Fibroblast of the aortic adventitia (primary cell): Measurements from ENCODE around the gene RPS15. TPM values are rescaled to one million over a fixed set of nuclear protein-coding genes. Genes with fewer than 3 reads are reported as not detected.
"Not testable (repeated sequence)": the region's sequence is repeated elsewhere in the genome, so short reads cannot be mapped to it uniquely, and the experiment has no call there.

Experiments
- DNase-seq: peaks from one replicate; pipeline ENCODE4 v3.0.0-alpha.2; 2010; ENCODE audit warnings: low read depth
- H3K4me3 ChIP-seq: 2 replicates; pipeline ENCODE4 v1.5.1; 2011; ENCODE audit warnings: low read depth, mild to moderate bottlenecking, control low read depth, low read length, moderate library complexity
- CTCF ChIP-seq: IDR thresholded peaks from 2 replicates; pipeline ENCODE4 v1.5.1; 2011; ENCODE audit warnings: mild to moderate bottlenecking, low read length, control low read depth, inconsistent platforms; ENCODE audit not compliant: insufficient read depth
- total RNA-seq: library from RNA; depleted of rRNA; stranded (reverse); fragments of >200 nt; gene quantifications from 2 replicates; pipeline ENCODE4 v1.2.3, GENCODE V29; 2012; ENCODE audit warnings: low replicate concordance

RPS15 gene
- total RNA-seq, 1 donor = 712 TPM

- no peak for DNase-seq
- TF ChIP-seq CTCF = no peak
- H3K4me3 ChIP-seq = no peak overlapping the region
These were observed 20.3 kb upstream of the RPS15 start for GRCh38 chr19:1417681-1418495.

GRCh38 chr19:1418496-1418775 lies 19.8 kb upstream of the RPS15 start:
- H3K4me3 ChIP-seq = no peak overlapping the region

GRCh38 chr19:1418951-1419738 lies 19.1 kb upstream of the RPS15 start:
- no peak for DNase-seq
- H3K4me3 ChIP-seq = no peak overlapping the region
- no peak for TF ChIP-seq CTCF

More at GRCh38 chr19:1418496-1418775, 19.8 kb upstream of the RPS15 start:
- DNase-seq = no peak
- no peak for TF ChIP-seq CTCF

- not testable (repeated sequence) for DNase-seq, H3K4me3 ChIP-seq
These were observed 18.1 kb upstream of the RPS15 start for GRCh38 chr19:1420085-1420484.

GRCh38 chr19:1420590-1420989 lies 17.6 kb upstream of the RPS15 start:
- DNase-seq = no peak

GRCh38 chr19:1421218-1421957 lies 16.8 kb upstream of the RPS15 start:
- no peak overlapping the region for H3K4me3 ChIP-seq
- TF ChIP-seq CTCF = no peak
- no peak for DNase-seq

More at GRCh38 chr19:1420590-1420989, 17.6 kb upstream of the RPS15 start:
- TF ChIP-seq CTCF = no peak
- H3K4me3 ChIP-seq = no peak overlapping the region

GRCh38 chr19:1421958-1422305 lies 16.3 kb upstream of the RPS15 start:
- DNase-seq = no peak
- TF ChIP-seq CTCF = no peak
- H3K4me3 ChIP-seq = no peak overlapping the region
